H1 (cell line): ENCODE measurements around the gene BCL11A.

Source experiments
- CHD2 ChIP-seq: IDR thresholded peaks from 2 replicates; pipeline ENCODE4 v1.6.1; 2012; ENCODE audit warnings: low read length, improper control_type of control experiment
- KDM1A ChIP-seq: fragments of 200-600, 300-600 bp; sonication (generic); IDR thresholded peaks from 2 replicates; pipeline ENCODE4 v1.7.1; 2016; ENCODE audit warnings: mild to moderate bottlenecking, low read length, borderline replicate concordance
- POLR2A ChIP-seq, 2 experiments: IDR thresholded peaks; 1 replicate in 1 of 2; 2 replicates in 1 of 2; pipeline ENCODE4 v1.6.1; 2011; ENCODE audit warnings: low read depth in 2 of 2, low read length in 2 of 2, mild to moderate bottlenecking in 2 of 2; ENCODE audit errors: control extremely low read depth in 1 of 2
- SP1 ChIP-seq: IDR thresholded peaks from 2 replicates; pipeline ENCODE4 v1.6.1; 2011; ENCODE audit warnings: low read depth, low read length
- TAF1 ChIP-seq: IDR thresholded peaks from 2 replicates; pipeline ENCODE4 v1.6.1; 2011; ENCODE audit warnings: mild to moderate bottlenecking, low read depth, low read length
- YY1 ChIP-seq: IDR thresholded peaks from 2 replicates; pipeline ENCODE4 v1.6.1; 2011; ENCODE audit warnings: low read depth, mild to moderate bottlenecking, low read length
- TF ChIP-seq, protein P1 (sequence below), 3 experiments: IDR thresholded peaks; 1 replicate in 2 of 3; 2 replicates in 1 of 3; pipeline versions ENCODE4 v1.5.1 to v1.6.1; 2011; ENCODE audit warnings: low read length in 3 of 3, mild to moderate bottlenecking in 3 of 3, inconsistent platforms in 2 of 3, low read depth in 1 of 3, moderate library complexity in 1 of 3; ENCODE audit not compliant: insufficient read depth in 1 of 3; ENCODE audit errors: control extremely low read depth in 1 of 3

DNA sequence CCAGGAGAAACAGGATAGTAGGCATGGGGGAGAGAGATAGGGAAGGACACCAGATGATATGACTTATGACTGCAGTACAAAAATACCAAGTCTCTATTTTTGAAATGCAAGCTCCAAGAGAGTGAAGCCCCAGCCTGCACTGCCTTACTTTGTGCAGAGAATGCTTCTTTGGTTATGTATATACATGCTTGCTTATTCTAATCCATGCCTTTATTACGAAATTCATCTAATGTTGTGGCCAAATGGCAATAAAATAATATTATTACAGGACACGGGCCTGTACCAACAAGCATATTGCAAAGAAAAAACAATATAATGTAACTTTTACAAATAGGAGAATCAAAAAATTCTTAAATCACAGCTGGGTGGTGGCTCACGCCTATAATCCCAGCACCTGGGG, 110.8 kb downstream of the BCL11A start:
- no peak for TF ChIP-seq CHD2
- TF ChIP-seq, protein P1, sequence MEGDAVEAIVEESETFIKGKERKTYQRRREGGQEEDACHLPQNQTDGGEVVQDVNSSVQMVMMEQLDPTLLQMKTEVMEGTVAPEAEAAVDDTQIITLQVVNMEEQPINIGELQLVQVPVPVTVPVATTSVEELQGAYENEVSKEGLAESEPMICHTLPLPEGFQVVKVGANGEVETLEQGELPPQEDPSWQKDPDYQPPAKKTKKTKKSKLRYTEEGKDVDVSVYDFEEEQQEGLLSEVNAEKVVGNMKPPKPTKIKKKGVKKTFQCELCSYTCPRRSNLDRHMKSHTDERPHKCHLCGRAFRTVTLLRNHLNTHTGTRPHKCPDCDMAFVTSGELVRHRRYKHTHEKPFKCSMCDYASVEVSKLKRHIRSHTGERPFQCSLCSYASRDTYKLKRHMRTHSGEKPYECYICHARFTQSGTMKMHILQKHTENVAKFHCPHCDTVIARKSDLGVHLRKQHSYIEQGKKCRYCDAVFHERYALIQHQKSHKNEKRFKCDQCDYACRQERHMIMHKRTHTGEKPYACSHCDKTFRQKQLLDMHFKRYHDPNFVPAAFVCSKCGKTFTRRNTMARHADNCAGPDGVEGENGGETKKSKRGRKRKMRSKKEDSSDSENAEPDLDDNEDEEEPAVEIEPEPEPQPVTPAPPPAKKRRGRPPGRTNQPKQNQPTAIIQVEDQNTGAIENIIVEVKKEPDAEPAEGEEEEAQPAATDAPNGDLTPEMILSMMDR (IDR thresholded peaks at IDR 0.05; ENCODE audit: control extremely low read depth in 1 of 3, insufficient read depth in 1 of 3, low read depth in 1 of 3, low read length in 3 of 3), result no peak
- no peak for TF ChIP-seq POLR2A (IDR thresholded peaks at IDR 0.05; ENCODE audit: control extremely low read depth in 1 of 2, low read depth in 2 of 2, low read length in 2 of 2)
- no peak for TF ChIP-seq KDM1A
- no peak for TF ChIP-seq TAF1
- no peak for TF ChIP-seq SP1
- no peak for TF ChIP-seq YY1
